ENCODE results near the gene CLEC2B.

CLEC2B gene

GRCh38 chr12:9868311-9868801 is 798 bp downstream of the CLEC2B start:
- no peak for DNase-seq

- no peak for DNase-seq
Measured at GRCh38 chr12:9867531-9867930, 1.6 kb downstream of the CLEC2B start.

DNA sequence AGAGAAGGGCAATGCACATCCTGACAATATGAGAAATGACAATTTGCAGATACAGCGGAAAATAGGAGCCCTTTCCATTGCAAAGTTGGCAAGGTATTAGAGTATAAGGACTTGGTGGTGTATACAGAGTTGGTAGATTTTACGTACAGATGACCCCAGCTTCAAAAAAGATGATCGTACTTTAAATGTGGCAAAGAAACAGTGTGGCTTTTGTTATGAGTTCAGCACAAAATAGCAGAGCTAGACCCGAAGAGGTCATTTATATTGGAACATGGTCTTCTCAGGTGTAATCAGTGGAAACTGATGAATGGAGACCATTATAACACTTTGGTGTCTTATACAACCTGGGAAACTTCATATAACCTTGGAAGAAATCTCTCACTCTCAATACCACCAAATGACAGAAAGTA is 2.3 kb downstream of the CLEC2B start:
- DNase-seq = no peak

GRCh38 chr12:9864913-9865675 is 4.1 kb downstream of the CLEC2B start:
- DNase-seq = no peak

DNA sequence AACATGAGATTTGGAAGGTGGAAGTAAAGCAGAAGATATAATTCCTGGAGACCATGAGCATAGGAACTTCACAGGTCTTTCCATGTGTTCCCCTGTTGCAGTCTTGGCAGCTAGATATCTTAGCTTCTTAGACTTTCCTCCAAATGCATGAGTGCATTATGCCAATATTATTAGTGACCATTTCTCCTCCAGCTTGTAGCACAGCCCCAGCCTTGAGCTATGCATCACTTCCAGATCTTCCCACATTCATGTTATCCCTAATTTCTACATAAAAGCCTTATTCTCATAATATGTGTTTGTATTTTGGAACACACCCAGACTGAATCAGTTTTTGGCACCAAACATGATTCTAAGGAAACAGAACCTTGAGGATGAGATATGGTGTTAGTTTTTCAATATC is 11.0 kb downstream of the CLEC2B start:
- no peak for DNase-seq

DNA sequence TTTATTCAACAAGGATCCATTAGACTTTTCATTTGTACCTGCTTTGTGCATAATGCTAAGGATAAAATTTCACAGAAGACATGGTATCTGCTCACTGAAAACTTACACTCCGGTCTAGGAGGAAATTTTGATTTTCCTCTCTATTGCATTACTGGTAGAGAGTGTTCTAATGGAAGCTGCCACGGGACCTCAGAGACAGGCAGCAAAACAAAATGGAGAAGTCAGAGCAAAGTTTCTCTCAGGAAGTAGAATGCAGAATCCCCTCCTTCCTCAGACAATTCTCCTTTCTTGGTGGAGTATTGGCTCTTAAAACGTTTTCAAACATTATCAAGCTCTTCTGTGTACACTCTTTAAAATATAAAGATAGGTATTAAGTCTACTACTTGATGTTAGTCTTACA is 12.3 kb downstream of the CLEC2B start:
- no peak for DNase-seq

DNA sequence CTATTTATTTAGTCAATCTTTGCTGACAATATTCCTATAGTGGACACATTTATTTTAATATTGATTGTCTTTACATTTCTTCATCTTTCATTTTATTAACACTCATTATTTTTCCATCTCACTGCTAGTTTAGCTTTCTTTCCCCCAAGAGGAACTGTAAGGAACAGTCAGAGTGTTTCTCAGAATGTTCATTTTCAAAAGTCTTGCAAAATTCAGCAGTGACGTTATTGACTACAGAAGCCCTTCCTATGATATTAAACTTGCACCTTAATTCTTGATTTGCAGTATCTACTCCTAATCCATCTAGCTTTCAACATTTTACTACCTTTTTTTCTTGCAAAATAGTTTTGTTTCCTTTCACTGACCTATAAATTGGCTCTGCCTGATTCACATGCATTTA is 13.0 kb downstream of the CLEC2B start:
- no peak for DNase-seq

DNA sequence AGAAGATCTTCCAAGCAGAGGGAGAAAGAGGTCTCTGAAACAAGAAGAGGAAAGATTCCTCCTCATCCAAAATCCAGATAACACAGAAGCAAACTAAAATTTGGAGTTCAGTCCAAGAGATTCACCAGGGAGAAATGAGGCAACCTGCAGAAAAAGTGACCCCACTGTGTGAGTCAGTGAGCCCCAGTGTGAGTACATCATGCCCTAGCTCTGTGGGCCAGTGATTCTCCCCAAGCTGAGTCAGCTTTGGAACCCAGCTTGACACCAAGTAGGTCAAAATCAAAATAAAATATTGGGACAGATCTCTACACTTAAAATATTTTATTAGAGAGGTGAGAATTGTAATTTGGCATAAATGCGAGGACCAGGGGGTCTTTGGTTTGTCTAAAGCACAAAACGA is 17.2 kb downstream of the CLEC2B start:
- DNase-seq = no peak

- DNase-seq = no peak
Measured at GRCh38 chr12:9851050-9851449, 18.1 kb downstream of the CLEC2B start.

DNA sequence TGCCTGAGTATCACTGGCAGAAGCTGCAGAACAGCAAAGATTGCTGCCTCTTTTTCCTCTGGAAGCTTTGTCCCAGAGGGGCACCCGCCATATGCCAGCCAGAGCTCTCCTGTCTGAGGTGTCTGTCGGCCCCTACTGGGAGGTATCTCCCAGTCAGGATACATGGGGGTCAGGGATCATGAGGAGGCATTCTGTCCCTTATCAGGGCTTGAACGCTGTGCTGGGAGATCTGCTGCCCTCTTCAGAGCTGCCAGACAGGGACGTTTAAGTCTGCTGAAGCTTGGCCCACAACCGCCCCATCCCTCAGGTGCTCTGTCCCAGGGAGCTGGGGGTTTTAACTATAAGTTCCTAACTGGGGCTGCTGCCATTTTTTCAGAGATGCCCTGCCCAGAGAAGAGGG is 20.3 kb downstream of the CLEC2B start:
- DNase-seq = no peak

DNA sequence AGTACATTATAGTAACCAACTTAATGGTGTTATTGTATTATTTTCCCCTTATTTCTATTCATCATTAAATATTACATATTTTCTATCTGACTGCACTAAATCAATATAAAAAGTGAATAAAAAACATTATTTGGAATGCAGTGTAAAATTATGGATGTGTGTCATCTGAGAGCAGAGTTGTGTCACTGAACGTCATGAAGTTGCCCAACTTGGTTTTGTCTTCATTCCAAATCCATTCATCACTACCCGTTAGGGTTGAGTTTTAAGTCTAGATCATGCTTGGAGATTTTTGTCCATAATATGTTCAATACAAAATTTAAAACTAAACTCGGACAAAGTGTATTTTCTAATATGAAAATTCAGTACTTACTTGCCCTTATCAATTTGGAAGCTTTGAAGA is 25.7 kb downstream of the CLEC2B start:
- DNase-seq = no peak

GRCh38 chr12:9831720-9832119 is 37.4 kb downstream of the CLEC2B start:
- DNase-seq = no peak

- no peak for DNase-seq
Measured at GRCh38 chr12:9829982-9830381, 39.2 kb downstream of the CLEC2B start.

- no peak for DNase-seq
Measured at GRCh38 chr12:9829483-9829882, 39.7 kb downstream of the CLEC2B start.

DNA sequence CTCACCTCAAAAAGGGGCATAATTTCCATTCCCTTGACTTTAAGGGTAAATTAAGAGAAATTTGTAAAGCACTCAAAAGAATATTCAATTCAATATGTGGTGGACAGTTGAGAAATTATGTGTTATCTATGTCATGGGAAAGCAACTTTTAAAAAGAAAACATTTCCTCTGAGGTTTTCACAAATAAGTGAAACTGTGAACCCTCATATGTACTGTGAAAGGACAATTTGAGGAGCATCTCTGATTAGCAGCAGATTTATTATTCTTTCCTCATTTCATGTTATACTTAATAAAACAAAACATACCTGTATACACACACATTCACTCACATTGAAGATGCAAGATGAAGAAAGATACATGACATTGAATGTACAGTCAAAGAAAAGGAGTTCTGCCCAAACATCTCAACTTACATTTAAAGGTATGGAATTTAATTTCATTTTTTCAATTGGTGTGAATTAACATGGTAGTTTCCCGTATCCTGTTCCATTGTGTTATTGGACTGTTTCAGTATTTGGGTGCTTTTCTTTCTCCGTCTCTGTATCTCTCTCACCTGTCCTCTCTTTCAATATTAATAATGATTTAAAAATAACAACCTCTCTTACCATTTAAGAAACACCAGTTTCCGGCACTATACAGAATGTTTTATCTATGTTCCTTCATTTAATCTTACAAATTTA is 41.8 kb downstream of the CLEC2B start, which contains the start of gene KLRF1:
Gene KLRF1, plus strand, starts transcription at position 273 of the 680 bp plus-strand sequence. Its CDS starts 64 bp downstream, at position 337.
- no peak for DNase-seq

GRCh38 chr12:9820281-9820930 is 48.7 kb downstream of the CLEC2B start:
- no peak for DNase-seq

DNA sequence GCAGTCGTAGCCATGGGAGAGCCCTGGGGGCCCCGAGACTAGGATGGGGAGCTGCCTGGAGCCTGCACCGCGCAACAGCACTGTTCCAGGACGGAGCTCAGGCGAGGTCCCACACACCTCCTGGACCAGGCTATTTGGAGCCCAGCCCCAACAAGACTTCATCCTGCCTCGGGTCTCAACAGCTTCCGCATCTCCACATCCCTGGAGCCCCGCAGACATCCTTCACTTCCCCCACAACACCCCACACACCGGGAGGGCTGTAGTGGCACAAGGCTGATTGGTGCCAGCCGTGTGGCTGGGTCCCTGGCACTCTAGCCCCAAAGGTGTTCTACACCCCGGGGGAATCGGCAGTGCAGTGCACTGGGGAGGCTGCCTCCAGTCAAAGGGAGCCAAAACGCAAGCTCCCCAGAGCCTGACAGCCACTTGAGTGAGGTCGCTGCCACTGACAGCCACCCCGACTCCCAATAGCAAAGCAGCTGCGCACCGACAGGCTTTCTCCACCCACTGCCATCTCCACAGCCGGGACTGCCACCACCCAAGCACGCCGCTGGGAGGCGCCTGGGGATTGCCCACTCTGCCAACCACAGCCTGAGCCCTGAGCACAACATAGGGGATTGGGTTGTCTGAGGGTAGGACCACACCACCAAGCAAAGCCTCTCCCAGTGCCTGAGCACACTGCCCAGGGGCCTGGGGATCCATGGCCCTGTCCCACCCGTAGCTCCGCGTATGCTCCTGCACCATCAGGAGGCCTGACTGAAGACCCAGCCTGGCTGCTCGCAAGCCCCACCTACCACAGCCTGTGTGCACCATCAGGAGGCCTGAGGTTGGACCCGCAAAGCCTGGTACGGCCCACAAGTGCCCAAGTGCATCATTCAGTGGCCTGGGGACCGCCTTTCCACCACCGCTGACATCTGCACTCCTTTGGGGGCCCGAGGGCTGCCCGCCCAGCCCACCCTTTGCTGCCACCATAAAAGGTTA is 55.0 kb downstream of the CLEC2B start:
- peak; percentile 83 for DNase-seq

- DNase-seq = no peak
Measured at GRCh38 chr12:9811621-9812020, 57.5 kb downstream of the CLEC2B start.

DNA sequence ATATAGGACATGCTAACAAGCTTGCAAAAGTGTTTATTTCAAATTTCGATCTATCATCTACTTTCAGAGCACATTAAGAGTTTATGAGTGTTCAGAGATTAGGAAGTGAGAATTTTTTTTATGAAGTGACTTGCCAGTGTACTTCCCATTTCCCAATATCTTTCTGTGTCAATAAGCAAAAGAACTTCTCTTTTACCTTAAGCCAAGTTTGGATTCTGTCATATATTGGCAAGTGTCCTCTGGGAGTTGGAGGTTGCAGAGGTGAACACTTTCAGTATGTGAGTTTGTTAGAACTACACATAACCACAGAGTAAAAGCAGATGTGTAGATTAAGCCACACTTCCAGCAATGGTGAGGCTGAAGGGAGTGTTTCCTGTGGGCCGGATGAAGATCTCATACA is 58.5 kb downstream of the CLEC2B start:
- no peak for DNase-seq

GRCh38 chr12:9809866-9810265 is 59.3 kb downstream of the CLEC2B start:
- no peak for DNase-seq

DNA sequence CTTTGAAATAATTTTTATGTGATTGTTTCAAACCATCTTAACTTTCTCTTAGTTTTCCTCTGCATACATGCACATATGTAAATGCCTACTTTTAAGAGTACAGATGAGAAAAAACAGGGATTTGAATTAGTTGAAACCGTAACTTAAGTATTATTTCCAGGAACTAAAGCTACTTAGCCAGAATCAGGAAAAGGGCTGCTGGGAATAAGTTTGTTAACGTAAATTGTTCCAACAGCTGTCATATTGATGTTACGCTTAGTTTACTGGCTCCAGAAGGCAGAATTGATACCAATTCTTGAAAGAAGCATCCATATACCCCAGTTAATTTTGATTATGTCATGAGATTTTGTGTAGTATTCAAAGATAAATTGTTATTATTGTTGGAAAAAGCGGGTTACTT is 59.8 kb downstream of the CLEC2B start:
- no peak for DNase-seq

DNA sequence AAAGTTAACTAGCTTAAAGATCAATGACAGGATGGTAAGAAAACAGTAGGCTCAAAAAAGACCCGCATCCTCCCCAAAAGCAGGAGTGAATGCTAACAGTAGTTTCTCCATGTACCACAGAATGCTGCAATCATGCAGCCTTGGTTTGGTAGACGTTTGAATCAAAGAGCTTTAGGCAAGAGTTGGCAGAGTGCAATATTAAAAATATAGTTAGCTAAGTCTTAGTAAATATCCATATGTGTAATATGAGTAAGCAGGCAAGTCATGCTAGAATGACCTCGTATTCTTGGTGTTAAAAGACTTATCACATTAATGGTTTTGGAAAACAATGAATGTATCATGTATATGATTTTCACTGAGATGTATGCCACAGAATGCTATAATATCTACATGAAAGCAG is 60.6 kb downstream of the CLEC2B start:
- no peak for DNase-seq

GRCh38 chr12:9806714-9807113 is 62.4 kb downstream of the CLEC2B start:
- no peak for DNase-seq
